ENCODE measurements around the gene OTOP2.

The OTOP2 gene

DNA sequence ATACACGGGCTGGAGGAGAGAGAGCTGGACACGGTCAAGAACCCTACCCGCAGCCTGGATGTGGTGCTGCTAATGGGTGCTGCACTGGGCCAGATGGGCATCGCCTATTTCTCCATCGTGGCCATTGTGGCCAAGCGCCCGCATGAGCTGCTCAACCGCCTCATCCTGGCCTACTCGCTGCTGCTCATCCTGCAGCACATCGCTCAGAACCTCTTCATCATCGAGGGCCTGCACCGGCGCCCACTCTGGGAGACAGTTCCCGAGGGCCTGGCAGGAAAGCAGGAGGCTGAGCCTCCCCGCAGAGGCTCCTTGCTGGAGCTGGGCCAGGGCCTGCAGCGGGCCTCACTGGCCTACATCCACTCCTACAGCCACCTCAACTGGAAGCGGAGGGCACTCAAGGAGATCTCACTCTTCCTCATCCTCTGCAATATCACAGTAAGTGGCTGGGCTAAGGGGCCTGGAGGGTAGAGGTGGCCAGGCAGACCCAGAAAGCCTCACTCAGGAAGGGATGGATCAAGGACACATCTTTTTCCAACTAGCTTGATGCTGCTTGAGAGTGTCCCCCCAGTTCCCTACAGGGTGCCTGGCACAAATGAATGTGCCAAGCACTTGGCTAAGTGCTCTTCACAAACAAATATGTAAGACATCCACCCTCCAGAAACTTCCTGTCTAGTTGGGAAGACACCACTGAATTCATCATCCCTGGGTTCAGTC is 23.1 kb downstream of the OTOP2 start:
- Histone ChIP-seq H3K79me2 (ENCODE audit: insufficient read depth, low read length) (no peaks in the 10 kb centered on the region), H2AFZ (ENCODE audit: low read length) (no peak overlapping the region), H3K4me1 (ENCODE audit: insufficient read depth, low read length, severe bottlenecking) (no peaks in the 10 kb centered on the region), H3K9me2 (ENCODE audit: low read depth, low read length) (no peaks in the 10 kb centered on the region), H3K36me3 (ENCODE audit: insufficient read depth, low read length) (no peaks in the 10 kb centered on the region), H3K27ac (ENCODE audit: low read depth, low read length, poor library complexity, severe bottlenecking) (no peak overlapping the region), H3K9ac (ENCODE audit: low read length) (no peak overlapping the region), H3K4me3 (ENCODE audit: low read depth, low read length, poor library complexity, severe bottlenecking) (no peak overlapping the region), H3K4me2 (ENCODE audit: low read length) (no peak overlapping the region), H3F3A (ENCODE audit: insufficient read depth, low read length) (no peaks in the 10 kb centered on the region), H3K9me3 (ENCODE audit: low read length) (no peaks in the 10 kb centered on the region), H3K27me3 (ENCODE audit: insufficient read depth, low read length) (peaks cover 6% of the 10 kb centered on the region; the same call in 1 of the 2 replicates), H4K20me1 (ENCODE audit: insufficient read depth, low read length) (no peaks in the 10 kb centered on the region)
- TF ChIP-seq, protein P1, sequence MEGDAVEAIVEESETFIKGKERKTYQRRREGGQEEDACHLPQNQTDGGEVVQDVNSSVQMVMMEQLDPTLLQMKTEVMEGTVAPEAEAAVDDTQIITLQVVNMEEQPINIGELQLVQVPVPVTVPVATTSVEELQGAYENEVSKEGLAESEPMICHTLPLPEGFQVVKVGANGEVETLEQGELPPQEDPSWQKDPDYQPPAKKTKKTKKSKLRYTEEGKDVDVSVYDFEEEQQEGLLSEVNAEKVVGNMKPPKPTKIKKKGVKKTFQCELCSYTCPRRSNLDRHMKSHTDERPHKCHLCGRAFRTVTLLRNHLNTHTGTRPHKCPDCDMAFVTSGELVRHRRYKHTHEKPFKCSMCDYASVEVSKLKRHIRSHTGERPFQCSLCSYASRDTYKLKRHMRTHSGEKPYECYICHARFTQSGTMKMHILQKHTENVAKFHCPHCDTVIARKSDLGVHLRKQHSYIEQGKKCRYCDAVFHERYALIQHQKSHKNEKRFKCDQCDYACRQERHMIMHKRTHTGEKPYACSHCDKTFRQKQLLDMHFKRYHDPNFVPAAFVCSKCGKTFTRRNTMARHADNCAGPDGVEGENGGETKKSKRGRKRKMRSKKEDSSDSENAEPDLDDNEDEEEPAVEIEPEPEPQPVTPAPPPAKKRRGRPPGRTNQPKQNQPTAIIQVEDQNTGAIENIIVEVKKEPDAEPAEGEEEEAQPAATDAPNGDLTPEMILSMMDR (IDR thresholded peaks at IDR 0.05; ENCODE audit: low read length) = no peak
- no peak for TF ChIP-seq EZH2 (IDR thresholded peaks at IDR 0.05; ENCODE audit: borderline replicate concordance, low read length)

DNA sequence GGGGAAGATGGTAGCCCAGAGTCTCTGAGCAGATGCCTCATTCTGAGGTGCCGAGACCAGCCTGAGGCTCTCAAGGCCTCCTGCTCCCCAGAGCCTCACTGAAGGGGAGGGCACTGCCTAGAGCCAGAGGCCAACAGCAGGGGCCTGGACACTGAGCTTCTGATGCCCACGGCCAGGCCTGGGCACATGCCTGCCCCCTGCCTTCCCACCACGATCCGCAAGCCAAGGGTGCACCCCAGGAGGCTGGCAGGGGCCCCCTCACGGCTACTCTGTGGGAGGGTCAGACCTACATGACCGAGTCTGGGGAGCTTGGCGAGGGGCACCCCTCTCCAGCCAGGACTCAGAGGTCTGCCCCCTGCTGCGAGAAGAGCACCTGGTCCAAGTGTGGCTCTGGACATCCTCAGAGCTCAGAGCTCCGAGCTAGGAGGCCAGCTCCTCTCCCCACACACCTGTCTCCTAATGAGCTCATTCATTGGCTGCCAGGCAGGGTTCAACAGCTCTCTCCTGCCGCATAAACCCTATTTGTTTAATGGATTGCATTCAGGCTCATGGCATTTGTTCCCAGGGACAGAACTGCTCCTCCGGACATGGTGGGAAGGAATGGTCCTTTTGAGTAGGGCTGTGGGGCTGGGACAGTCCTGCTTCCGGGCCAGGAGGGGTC is 25.5 kb downstream of the OTOP2 start:
- H2AFZ ChIP-seq (ENCODE audit: low read length) = no peak overlapping the region
- no peak overlapping the region for H3K4me3 ChIP-seq (ENCODE audit: low read depth, low read length, poor library complexity, severe bottlenecking)
- H3K9ac ChIP-seq (ENCODE audit: low read length) = no peak overlapping the region
- no peaks in the 10 kb centered on the region for H3K9me2 ChIP-seq (ENCODE audit: low read depth, low read length)
- H3K27me3 ChIP-seq (ENCODE audit: insufficient read depth, low read length) = no peaks in the 10 kb centered on the region; the same call in 1 of the 2 replicates
- no peak overlapping the region for H3K27ac ChIP-seq (ENCODE audit: low read depth, low read length, poor library complexity, severe bottlenecking)
- H3K79me2 ChIP-seq (ENCODE audit: insufficient read depth, low read length) = no peaks in the 10 kb centered on the region
- H3F3A ChIP-seq (ENCODE audit: insufficient read depth, low read length) = no peaks in the 10 kb centered on the region
- H3K36me3 ChIP-seq (ENCODE audit: insufficient read depth, low read length) = no peaks in the 10 kb centered on the region
- no peaks in the 10 kb centered on the region for H4K20me1 ChIP-seq (ENCODE audit: insufficient read depth, low read length)
- H3K4me1 ChIP-seq (ENCODE audit: insufficient read depth, low read length, severe bottlenecking) = no peaks in the 10 kb centered on the region
- no peak overlapping the region for H3K4me2 ChIP-seq (ENCODE audit: low read length)
- no peaks in the 10 kb centered on the region for H3K9me3 ChIP-seq (ENCODE audit: low read length)
- no peak for TF ChIP-seq EZH2 (IDR thresholded peaks at IDR 0.05; ENCODE audit: borderline replicate concordance, low read length)
- TF ChIP-seq, protein P1 (IDR thresholded peaks at IDR 0.05; ENCODE audit: low read length) = no peak

DNA sequence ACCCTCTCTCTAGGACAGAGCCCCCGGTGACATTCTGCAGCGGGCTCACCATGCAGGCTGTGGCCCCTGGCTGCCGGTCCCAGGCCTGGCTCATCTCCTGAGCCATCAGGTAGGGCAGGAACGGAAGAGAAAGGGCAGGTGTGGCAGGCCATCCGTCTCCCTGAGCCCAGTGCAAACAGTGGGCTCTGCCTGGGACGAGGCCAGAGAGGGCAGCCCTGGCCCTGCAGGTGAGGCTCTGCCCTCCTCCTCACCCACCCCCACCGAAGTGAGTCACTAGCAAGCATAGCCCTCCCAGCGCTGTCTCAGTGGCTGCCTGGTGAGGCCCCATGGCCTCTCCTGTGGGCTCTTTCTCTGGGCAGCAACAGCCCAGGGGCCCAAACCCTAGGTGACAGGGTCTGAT is 26.1 kb downstream of the OTOP2 start:
- no peaks in the 10 kb centered on the region for H3K4me1 ChIP-seq (ENCODE audit: insufficient read depth, low read length, severe bottlenecking)
- no peaks in the 10 kb centered on the region for H3K79me2 ChIP-seq (ENCODE audit: insufficient read depth, low read length)
- TF ChIP-seq EZH2 (IDR thresholded peaks at IDR 0.05; ENCODE audit: borderline replicate concordance, low read length) = no peak
- no peaks in the 10 kb centered on the region for H3K9me2 ChIP-seq (ENCODE audit: low read depth, low read length)
- no peak overlapping the region for H3K27ac ChIP-seq (ENCODE audit: low read depth, low read length, poor library complexity, severe bottlenecking)
- H2AFZ ChIP-seq (ENCODE audit: low read length) = no peak overlapping the region
- no peaks in the 10 kb centered on the region for H3K9me3 ChIP-seq (ENCODE audit: low read length)
- no peak overlapping the region for H3K4me2 ChIP-seq (ENCODE audit: low read length)
- no peaks in the 10 kb centered on the region; the same call in 1 of the 2 replicates for H3K27me3 ChIP-seq (ENCODE audit: insufficient read depth, low read length)
- no peaks in the 10 kb centered on the region for H3K36me3 ChIP-seq (ENCODE audit: insufficient read depth, low read length)
- H3K4me3 ChIP-seq (ENCODE audit: low read depth, low read length, poor library complexity, severe bottlenecking) = no peak overlapping the region
- no peak overlapping the region for H3K9ac ChIP-seq (ENCODE audit: low read length)
- H3F3A ChIP-seq (ENCODE audit: insufficient read depth, low read length) = no peaks in the 10 kb centered on the region
- H4K20me1 ChIP-seq (ENCODE audit: insufficient read depth, low read length) = no peaks in the 10 kb centered on the region
